ENCODE results near the gene OLFM2. TPM values are rescaled to one million over a fixed set of nuclear protein-coding genes. Genes with fewer than 3 reads are reported as not detected.

Gene OLFM2
- polyA plus RNA-seq, 1 donor from 2014 or later, result 68.6 TPM

GRCh38 chr19:9883764-9884163, 52.6 kb downstream of the OLFM2 start:
- H3K27ac ChIP-seq (ENCODE audit: low read length), result no peak overlapping the region
- H3K27me3 ChIP-seq (ENCODE audit: insufficient read depth, low read depth, low read length), result no peaks in the 10 kb centered on the region
- no peaks in the 10 kb centered on the region for H3F3A ChIP-seq (ENCODE audit: insufficient read depth, low read length, poor library complexity, severe bottlenecking)
- TF ChIP-seq REST (IDR thresholded peaks at IDR 0.05; ENCODE audit: borderline replicate concordance) (no peak), EP300 (conservative IDR thresholded peaks at IDR 0.05; ENCODE audit: poor library complexity, severe bottlenecking) (no peak), MXI1 (conservative IDR thresholded peaks at IDR 0.05; ENCODE audit: poor library complexity, severe bottlenecking) (no peak), POLR2AphosphoS5 (IDR thresholded peaks at IDR 0.05) (no peak), EZH2 (IDR thresholded peaks at IDR 0.05; ENCODE audit: borderline replicate concordance, insufficient read depth, low read length, poor library complexity, severe bottlenecking) (no peak), TAF1 (IDR thresholded peaks at IDR 0.05; ENCODE audit: low read depth) (no peak), RAD21 (conservative IDR thresholded peaks at IDR 0.05) (no peak), CTCF (IDR thresholded peaks at IDR 0.05; ENCODE audit: poor library complexity, severe bottlenecking) (no peak), SMC3 (conservative IDR thresholded peaks at IDR 0.05; ENCODE audit: poor library complexity) (no peak)
- no peaks in the 10 kb centered on the region for H3K36me3 ChIP-seq (ENCODE audit: insufficient read depth, low read length)
- no peaks in the 10 kb centered on the region for H3K9me2 ChIP-seq (ENCODE audit: insufficient read depth, low read length)
- H3K9ac ChIP-seq (ENCODE audit: low read length), result no peak overlapping the region
- H3K4me3 ChIP-seq (ENCODE audit: low read length), result no peak overlapping the region
- H2AFZ ChIP-seq (ENCODE audit: low read depth, low read length), result no peak overlapping the region
- H3K9me3 ChIP-seq (ENCODE audit: low read length), result no peaks in the 10 kb centered on the region
- no peaks in the 10 kb centered on the region for H4K20me1 ChIP-seq (ENCODE audit: insufficient read depth)
- H3K4me2 ChIP-seq (ENCODE audit: low read length), result no peak overlapping the region
- no peaks in the 10 kb centered on the region for H3K79me2 ChIP-seq (replicated peaks; ENCODE audit: insufficient read depth, low read length)

- Histone ChIP-seq H3K9ac (ENCODE audit: low read length) (no peak overlapping the region), H3K36me3 (ENCODE audit: insufficient read depth, low read length) (no peaks in the 10 kb centered on the region), H3K4me2 (ENCODE audit: low read length) (no peak overlapping the region), H3K9me3 (ENCODE audit: low read length) (no peaks in the 10 kb centered on the region), H3K27me3 (ENCODE audit: insufficient read depth, low read depth, low read length) (no peaks in the 10 kb centered on the region), H3K79me2 (replicated peaks; ENCODE audit: insufficient read depth, low read length) (no peaks in the 10 kb centered on the region), H4K20me1 (ENCODE audit: insufficient read depth) (no peaks in the 10 kb centered on the region), H3K9me2 (ENCODE audit: insufficient read depth, low read length) (no peaks in the 10 kb centered on the region), H3K4me3 (ENCODE audit: low read length) (no peak overlapping the region), H2AFZ (ENCODE audit: low read depth, low read length) (no peak overlapping the region), H3F3A (ENCODE audit: insufficient read depth, low read length, poor library complexity, severe bottlenecking) (no peaks in the 10 kb centered on the region), H3K27ac (ENCODE audit: low read length) (no peak overlapping the region)
- no peak for TF ChIP-seq EZH2 (IDR thresholded peaks at IDR 0.05; ENCODE audit: borderline replicate concordance, insufficient read depth, low read length, poor library complexity, severe bottlenecking)
- no peak for TF ChIP-seq EP300 (conservative IDR thresholded peaks at IDR 0.05; ENCODE audit: poor library complexity, severe bottlenecking)
- TF ChIP-seq CTCF (IDR thresholded peaks at IDR 0.05; ENCODE audit: poor library complexity, severe bottlenecking), result no peak
- no peak for TF ChIP-seq SMC3 (conservative IDR thresholded peaks at IDR 0.05; ENCODE audit: poor library complexity)
- no peak for TF ChIP-seq MXI1 (conservative IDR thresholded peaks at IDR 0.05; ENCODE audit: poor library complexity, severe bottlenecking)
- TF ChIP-seq RAD21 (conservative IDR thresholded peaks at IDR 0.05), result no peak
- TF ChIP-seq TAF1 (IDR thresholded peaks at IDR 0.05; ENCODE audit: low read depth), result no peak
These were observed 53.0 kb downstream of the OLFM2 start for GRCh38 chr19:9883231-9883758.
